CD14-positive monocyte (primary cell): Measurements from ENCODE around the gene BTN2A1. TPM values are rescaled to one million over a fixed set of nuclear protein-coding genes. Genes with fewer than 3 reads are reported as not detected.

Experiments used
- DNase-seq, 3 donors: peaks; one replicate each; pipeline ENCODE4 v3.0.0-alpha.2; 2011 to 2022
- H2AFZ ChIP-seq: 2 replicates; pipeline ENCODE4 v1.6.0; 2012; ENCODE audit warnings: mild to moderate bottlenecking, low read depth, low read length, inconsistent platforms; ENCODE audit not compliant: insufficient read depth, poor library complexity, severe bottlenecking
- H3K27ac ChIP-seq, 2 donors: 1 replicate in 1 of 2; 2 replicates in 1 of 2; pipeline ENCODE4 v1.5.1; 2012 to 2013; ENCODE audit warnings: low read length in 2 of 2, control low read depth in 1 of 2, inconsistent platforms in 1 of 2, low read depth in 1 of 2, mild to moderate bottlenecking in 1 of 2
- H3K27me3 ChIP-seq, 2 donors: one replicate each; pipeline versions ENCODE4 v1.6.0 to v1.6.1; 2011 to 2013; ENCODE audit warnings: low read length in 2 of 2; ENCODE audit not compliant: control insufficient read depth in 2 of 2, insufficient read depth in 2 of 2
- H3K36me3 ChIP-seq, 2 donors: replicated peaks in 1 of 2; 1 replicate in 1 of 2; 2 replicates in 1 of 2; pipeline versions ENCODE4 v1.5.1 to v1.6.1; 2012 to 2013; ENCODE audit warnings: low read length in 2 of 2, control low read depth in 1 of 2, inconsistent platforms in 1 of 2, mild to moderate bottlenecking in 1 of 2; ENCODE audit not compliant: insufficient read depth in 2 of 2, control insufficient read depth in 1 of 2
- H3K4me1 ChIP-seq, 2 donors: 1 replicate in 1 of 2; 2 replicates in 1 of 2; pipeline versions ENCODE4 v1.5.1 to v1.6.1; 2012 to 2013; ENCODE audit warnings: low read length in 2 of 2, control low read depth in 1 of 2, inconsistent platforms in 1 of 2, mild to moderate bottlenecking in 1 of 2, moderate library complexity in 1 of 2; ENCODE audit not compliant: insufficient read depth in 2 of 2, control insufficient read depth in 1 of 2
- H3K4me2 ChIP-seq: replicated peaks from 2 replicates; pipeline ENCODE3; 2012; ENCODE audit warnings: low read length, moderate library complexity, mild to moderate bottlenecking; ENCODE audit not compliant: poor library complexity, severe bottlenecking; ENCODE audit errors: extremely low read depth
- H3K4me3 ChIP-seq, 3 experiments: fragments of 200-600 bp in 1 of 3; sonication (generic) in 1 of 3; replicated peaks in 1 of 3; 1 replicate in 2 of 3; 2 replicates in 1 of 3; pipeline ENCODE4 v1.5.1; 2011 to 2013; ENCODE audit warnings: low read length in 3 of 3, mild to moderate bottlenecking in 3 of 3, control low read depth in 2 of 3, low read depth in 2 of 3, inconsistent platforms in 1 of 3, moderate library complexity in 1 of 3
- H3K79me2 ChIP-seq: 2 replicates; pipeline ENCODE4 v1.6.0; 2012; ENCODE audit warnings: mild to moderate bottlenecking, control low read depth, inconsistent platforms, low read length, moderate library complexity; ENCODE audit not compliant: insufficient read depth
- H3K9ac ChIP-seq: 2 replicates; pipeline ENCODE4 v1.6.0; 2017; ENCODE audit warnings: low read length, mild to moderate bottlenecking; ENCODE audit not compliant: insufficient read depth, poor library complexity, severe bottlenecking
- H3K9me3 ChIP-seq, 2 donors: replicated peaks in 1 of 2; 1 replicate in 1 of 2; 2 replicates in 1 of 2; pipeline versions ENCODE4 v1.5.1 to v1.6.1; 2012 to 2013; ENCODE audit warnings: low read length in 2 of 2, control low read depth in 1 of 2; ENCODE audit not compliant: control insufficient read depth in 1 of 2, insufficient read depth in 1 of 2
- H4K20me1 ChIP-seq: 2 replicates; pipeline ENCODE4 v1.6.0; 2012; ENCODE audit warnings: mild to moderate bottlenecking, low read length, control low read depth, moderate library complexity; ENCODE audit not compliant: insufficient read depth
- H3K27ac Mint-ChIP-seq, 7 donors: one replicate each; pipeline ENCODE4 v1.8.0; 2020; ENCODE audit warnings: mild to moderate bottlenecking in 7 of 7, mixed read lengths in 7 of 7, moderate library complexity in 6 of 7, inconsistent platforms in 2 of 7
- H3K27me3 Mint-ChIP-seq, 3 donors: one replicate each; pipeline ENCODE4 v1.8.0; 2021 to 2022; ENCODE audit warnings: low read depth in 3 of 3, mild to moderate bottlenecking in 3 of 3, mixed read lengths in 3 of 3, moderate library complexity in 3 of 3, inconsistent platforms in 1 of 3
- H3K36me3 Mint-ChIP-seq, 2 donors: one replicate each; pipeline ENCODE4 v1.8.0; 2020; ENCODE audit warnings: mixed read lengths in 2 of 2, inconsistent platforms in 1 of 2, mild to moderate bottlenecking in 1 of 2
- H3K4me1 Mint-ChIP-seq: one replicate; pipeline ENCODE4 v1.8.0; 2020; ENCODE audit warnings: mild to moderate bottlenecking, mixed read lengths
- H3K4me3 Mint-ChIP-seq, 2 donors: one replicate each; pipeline ENCODE4 v1.8.0; 2020; ENCODE audit warnings: mild to moderate bottlenecking in 2 of 2, mixed read lengths in 2 of 2, moderate library complexity in 1 of 2
- H3K9me3 Mint-ChIP-seq, 7 donors: one replicate each; pipeline ENCODE4 v1.8.0; 2020 to 2022; ENCODE audit warnings: mixed read lengths in 7 of 7, mild to moderate bottlenecking in 6 of 7, moderate library complexity in 6 of 7, inconsistent platforms in 2 of 7
- WGBS: methylation state at CpG from one replicate; pipeline ENCODE4 v1.1.5; 2013; ENCODE audit warnings: missing lambda C conversion rate; ENCODE audit not compliant: insufficient coverage; 5-methylcytosine and 5-hydroxymethylcytosine counted together
- intact Hi-C, 2 donors: fragments of 100-400 bp; cut with micrococcal nuclease; formaldehyde crosslinking; loops; one replicate each; pipeline versions ENCODE4 v1.15.0 to v1.15.1; 2023
- polyA plus RNA-seq, 3 donors: library from polyadenylated mRNA; depleted of rRNA in 1 of 3; unstranded in 2 of 3; stranded (reverse) in 1 of 3; fragments of 300-500 nt in 2 of 3; fragments of >200 nt in 1 of 3; fragmentation: Illumina TruSeq in 2 of 3; gene quantifications; 1 replicate in 2 of 3; 2 replicates in 1 of 3; pipeline ENCODE4 v1.2.3, GENCODE V29; 2012 to 2021
- TF ChIP-seq, protein P1 (sequence below): fragments of 200-600 bp; IDR thresholded peaks from one replicate; pipeline ENCODE4 v1.8.0; 2022; ENCODE audit warnings: antibody characterized with exemption, mild to moderate bottlenecking

The BTN2A1 gene
- polyA plus RNA-seq, 3 donors: 4.3 to 66.4 (median 10.8) TPM

DNA sequence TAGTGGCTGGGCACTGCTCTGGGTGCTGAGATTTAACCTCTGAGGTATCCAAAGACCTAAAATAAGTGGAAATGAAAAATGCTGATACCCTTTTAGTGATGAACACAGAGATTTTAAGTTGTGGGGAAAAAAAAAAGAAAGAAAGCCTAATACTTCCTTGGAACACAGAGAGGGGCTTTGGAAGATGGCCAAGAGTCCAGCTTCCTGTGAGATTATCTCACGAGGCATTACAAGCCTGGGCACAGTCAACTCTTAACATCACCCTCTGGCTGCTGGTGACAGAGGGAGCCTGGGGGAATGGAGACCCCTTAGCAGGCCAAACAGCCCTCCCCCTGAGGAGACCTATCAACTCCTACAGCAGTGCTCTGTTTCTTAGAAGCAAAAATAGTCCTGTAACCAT lies 19.7 kb downstream of the BTN2A1 start:
- no peaks in the 10 kb centered on the region for H3K27me3 ChIP-seq
- H3K9me3 ChIP-seq: no peaks in the 10 kb centered on the region
- peaks cover 76 to 85% of the 10 kb centered on the region in 2 donors for H3K4me1 ChIP-seq
- H3K9ac ChIP-seq: peak overlapping the region; percentile 36
- no peak for DNase-seq
- TF ChIP-seq, protein P1, sequence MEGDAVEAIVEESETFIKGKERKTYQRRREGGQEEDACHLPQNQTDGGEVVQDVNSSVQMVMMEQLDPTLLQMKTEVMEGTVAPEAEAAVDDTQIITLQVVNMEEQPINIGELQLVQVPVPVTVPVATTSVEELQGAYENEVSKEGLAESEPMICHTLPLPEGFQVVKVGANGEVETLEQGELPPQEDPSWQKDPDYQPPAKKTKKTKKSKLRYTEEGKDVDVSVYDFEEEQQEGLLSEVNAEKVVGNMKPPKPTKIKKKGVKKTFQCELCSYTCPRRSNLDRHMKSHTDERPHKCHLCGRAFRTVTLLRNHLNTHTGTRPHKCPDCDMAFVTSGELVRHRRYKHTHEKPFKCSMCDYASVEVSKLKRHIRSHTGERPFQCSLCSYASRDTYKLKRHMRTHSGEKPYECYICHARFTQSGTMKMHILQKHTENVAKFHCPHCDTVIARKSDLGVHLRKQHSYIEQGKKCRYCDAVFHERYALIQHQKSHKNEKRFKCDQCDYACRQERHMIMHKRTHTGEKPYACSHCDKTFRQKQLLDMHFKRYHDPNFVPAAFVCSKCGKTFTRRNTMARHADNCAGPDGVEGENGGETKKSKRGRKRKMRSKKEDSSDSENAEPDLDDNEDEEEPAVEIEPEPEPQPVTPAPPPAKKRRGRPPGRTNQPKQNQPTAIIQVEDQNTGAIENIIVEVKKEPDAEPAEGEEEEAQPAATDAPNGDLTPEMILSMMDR: no peak
- no CpG with 5 or more reads among the region's 1 CpG for WGBS
- peak overlapping the region; percentile 82 to 90 for H3K27ac ChIP-seq
- peak overlapping the region in 1 of 3 experiments; percentile 53 for H3K4me3 ChIP-seq
- peak overlapping the region; percentile 64 for H3K4me2 ChIP-seq
- H3K27ac Mint-ChIP-seq: peak overlapping the region; percentile 91 to 98 (median 95)
- H3K36me3 ChIP-seq: no peaks in the 10 kb centered on the region
- peak overlapping the region; percentile 69 to 71 for H3K4me3 Mint-ChIP-seq
- peak overlapping the region; percentile 4 for H2AFZ ChIP-seq
- peaks cover 0 to 2% of the 10 kb centered on the region in 2 donors for H3K36me3 Mint-ChIP-seq
- H3K27me3 Mint-ChIP-seq: no peaks in the 10 kb centered on the region
- no peaks in the 10 kb centered on the region for H4K20me1 ChIP-seq
- intact Hi-C loops: loop anchor here in 1 of 2 donors (5.0 kb wide), 1 partner anchor 60 kb away; the partner anchor contains the start of gene HMGN4
- peaks cover 10% of the 10 kb centered on the region for H3K79me2 ChIP-seq
- peaks cover 85% of the 10 kb centered on the region for H3K4me1 Mint-ChIP-seq
- peaks cover 0 to 3% (median 2%) of the 10 kb centered on the region in 7 donors for H3K9me3 Mint-ChIP-seq

DNA sequence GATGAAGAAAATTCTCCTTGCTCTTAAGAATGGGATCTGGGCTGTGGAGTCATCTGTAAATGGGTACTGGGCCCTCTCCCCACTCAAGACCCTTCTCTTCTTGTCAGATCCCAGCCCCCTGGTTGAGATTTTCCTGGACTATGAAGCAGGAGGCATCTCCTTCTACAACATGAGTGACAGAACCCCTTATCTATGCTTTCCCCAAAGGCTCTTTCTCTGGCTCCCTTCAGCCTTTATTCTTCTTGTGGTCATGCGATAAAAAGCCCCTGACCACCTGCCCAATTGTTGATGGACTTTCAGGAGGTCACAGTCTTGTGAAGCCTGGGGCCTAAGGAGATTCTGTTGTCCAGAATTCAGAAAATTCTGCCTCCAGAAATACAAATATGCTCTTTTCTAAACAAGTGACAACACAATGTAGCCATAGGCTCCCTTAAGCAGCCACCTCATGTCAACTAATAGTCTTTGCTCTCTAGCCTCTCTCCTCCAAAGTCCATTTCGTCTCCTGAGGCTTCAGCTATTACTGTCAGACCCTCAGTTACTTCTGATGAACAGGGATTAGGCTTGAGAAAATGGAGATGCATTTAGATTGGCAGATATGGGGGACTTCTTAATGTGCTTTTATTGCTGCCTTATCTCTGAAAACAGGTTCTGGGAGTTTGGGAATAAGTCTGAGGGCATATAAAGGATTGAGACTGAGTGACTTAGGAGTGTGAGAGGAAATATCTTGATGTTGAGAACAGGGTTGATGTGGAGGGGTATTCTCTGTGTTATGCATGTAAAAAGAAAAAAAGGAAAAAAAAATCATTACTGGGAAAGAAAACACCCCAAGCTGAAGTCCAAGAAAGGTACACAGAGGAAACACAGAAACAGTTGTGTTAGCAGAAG lies 20.6 kb downstream of the BTN2A1 start:
- Histone ChIP-seq H3K4me1 (peaks cover 67 to 76% of the 10 kb centered on the region in 2 donors), H3K36me3 (no peaks in the 10 kb centered on the region), H3K9me3 (no peaks in the 10 kb centered on the region), H3K9ac (no peak overlapping the region), H4K20me1 (no peaks in the 10 kb centered on the region), H3K79me2 (peaks cover 10% of the 10 kb centered on the region), H3K27ac (peak overlapping the region; percentile 82 to 90), H3K4me3 (peak overlapping the region in 1 of 3 experiments; percentile 53), H3K4me2 (peak overlapping the region; percentile 64), H2AFZ (peak overlapping the region; percentile 65), H3K27me3 (no peaks in the 10 kb centered on the region)
- intact Hi-C loops: loop anchor here in 1 of 2 donors (5.0 kb wide), 1 partner anchor 59 kb away; the partner anchor contains the start of gene HMGN4
- WGBS: 100% methylated on average over 1 of the region's 2 CpGs
- no peak for DNase-seq
- Mint-ChIP-seq H3K4me1 (peaks cover 76% of the 10 kb centered on the region), H3K9me3 (peaks cover 0 to 3% (median 0%) of the 10 kb centered on the region in 7 donors), H3K27me3 (no peaks in the 10 kb centered on the region), H3K27ac (peak overlapping the region; percentile 91 to 98 (median 95)), H3K36me3 (peaks cover 0 to 2% of the 10 kb centered on the region in 2 donors), H3K4me3 (peak overlapping the region in 1 of 2 donors; percentile 80)
- TF ChIP-seq, protein P1: no peak
